Measurements from ENCODE around the gene GALNT16.
"Not testable (repeated sequence)": the region's sequence is repeated elsewhere in the genome, so short reads cannot be mapped to it uniquely, and the experiment has no call there.

GALNT16 gene

DNA sequence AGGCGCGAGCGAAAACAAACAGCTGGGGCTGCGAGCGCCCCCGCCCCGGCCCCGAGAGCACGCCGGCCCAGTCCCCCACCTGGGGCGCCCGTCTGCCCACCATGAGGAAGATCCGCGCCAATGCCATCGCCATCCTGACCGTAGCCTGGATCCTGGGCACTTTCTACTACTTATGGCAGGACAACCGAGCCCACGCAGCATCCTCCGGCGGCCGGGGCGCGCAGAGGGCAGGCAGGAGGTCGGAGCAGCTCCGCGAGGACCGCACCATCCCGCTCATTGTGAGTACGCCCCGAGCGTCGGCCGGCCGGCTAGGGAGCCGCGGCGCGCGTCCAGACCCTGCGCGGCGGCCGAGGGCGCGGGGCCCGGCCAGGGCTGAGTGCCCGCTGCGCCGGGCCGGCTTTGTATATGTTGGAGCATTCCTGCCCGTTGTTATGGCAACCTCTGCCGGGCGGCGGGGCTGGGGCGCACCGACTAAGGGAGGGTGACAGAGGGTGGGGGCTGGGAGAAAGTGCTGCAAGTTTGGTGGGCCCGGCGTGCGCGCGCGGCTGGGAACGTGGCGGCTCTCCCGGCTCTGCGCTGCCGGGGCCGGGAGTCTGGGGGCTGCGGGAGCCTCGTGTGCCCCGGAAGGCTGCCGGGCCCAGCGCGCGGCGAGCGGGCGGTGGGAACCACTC lies 367 bp downstream of the GALNT16 start:
- peak in 1 of 4 experiments; percentile 29 for DNase-seq

GRCh38 chr14:69260861-69261564 lies 1.1 kb downstream of the GALNT16 start:
- DNase-seq = peak in 2 of 4 experiments; percentile 21 to 38

DNA sequence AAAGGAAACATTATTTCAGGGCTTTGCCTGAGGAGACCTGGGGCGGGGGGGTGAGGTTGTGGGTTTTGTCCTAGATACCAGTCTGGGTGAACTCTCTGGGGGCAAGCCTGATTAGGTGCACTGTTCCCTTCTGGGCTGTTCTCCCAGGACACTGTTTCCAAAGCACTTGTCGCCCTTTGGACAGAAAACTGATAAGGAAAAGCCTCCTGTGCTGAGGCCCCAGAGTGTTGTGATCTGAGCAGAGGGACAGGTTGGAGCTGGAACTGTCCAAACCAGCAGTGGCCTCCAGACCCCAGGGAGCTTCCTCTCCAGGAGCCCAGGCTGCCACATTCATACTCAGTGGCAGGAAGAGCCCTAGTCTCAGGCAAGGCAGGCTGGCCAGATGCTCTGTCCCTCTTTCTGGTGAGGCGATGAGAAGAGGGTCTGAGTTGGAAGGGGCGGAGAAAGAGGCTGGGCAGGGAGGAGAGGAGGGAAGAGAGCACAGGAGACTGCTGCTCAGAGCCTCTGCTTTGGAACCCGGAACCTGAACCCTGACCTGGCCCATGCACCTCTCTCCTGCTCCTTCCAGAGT lies 1.9 kb downstream of the GALNT16 start:
- no peak for DNase-seq

- no peak for DNase-seq
These were observed 2.6 kb downstream of the GALNT16 start for GRCh38 chr14:69262516-69262915.

DNA sequence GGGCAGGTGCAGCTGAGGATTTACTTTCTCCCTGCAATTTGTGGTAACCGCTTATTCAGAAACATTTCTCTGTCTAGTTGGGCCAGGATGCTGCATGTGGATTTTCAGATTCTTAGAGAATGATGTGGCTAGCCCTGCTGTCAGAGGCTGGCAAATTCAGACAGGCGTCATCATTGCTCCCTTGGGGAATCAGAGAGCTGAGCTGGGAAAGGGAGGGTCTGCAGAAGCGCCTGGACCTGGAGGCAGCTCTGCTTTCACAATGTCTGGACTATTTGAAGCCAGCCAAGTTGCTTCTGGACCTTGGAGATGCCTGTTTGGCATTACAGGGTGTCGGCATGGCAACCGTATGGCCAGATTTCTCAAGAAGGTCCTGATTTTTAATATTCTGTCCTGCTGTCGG lies 3.4 kb downstream of the GALNT16 start:
- DNase-seq = no peak

GRCh38 chr14:69263771-69264170 lies 3.8 kb downstream of the GALNT16 start:
- no peak for DNase-seq

DNA sequence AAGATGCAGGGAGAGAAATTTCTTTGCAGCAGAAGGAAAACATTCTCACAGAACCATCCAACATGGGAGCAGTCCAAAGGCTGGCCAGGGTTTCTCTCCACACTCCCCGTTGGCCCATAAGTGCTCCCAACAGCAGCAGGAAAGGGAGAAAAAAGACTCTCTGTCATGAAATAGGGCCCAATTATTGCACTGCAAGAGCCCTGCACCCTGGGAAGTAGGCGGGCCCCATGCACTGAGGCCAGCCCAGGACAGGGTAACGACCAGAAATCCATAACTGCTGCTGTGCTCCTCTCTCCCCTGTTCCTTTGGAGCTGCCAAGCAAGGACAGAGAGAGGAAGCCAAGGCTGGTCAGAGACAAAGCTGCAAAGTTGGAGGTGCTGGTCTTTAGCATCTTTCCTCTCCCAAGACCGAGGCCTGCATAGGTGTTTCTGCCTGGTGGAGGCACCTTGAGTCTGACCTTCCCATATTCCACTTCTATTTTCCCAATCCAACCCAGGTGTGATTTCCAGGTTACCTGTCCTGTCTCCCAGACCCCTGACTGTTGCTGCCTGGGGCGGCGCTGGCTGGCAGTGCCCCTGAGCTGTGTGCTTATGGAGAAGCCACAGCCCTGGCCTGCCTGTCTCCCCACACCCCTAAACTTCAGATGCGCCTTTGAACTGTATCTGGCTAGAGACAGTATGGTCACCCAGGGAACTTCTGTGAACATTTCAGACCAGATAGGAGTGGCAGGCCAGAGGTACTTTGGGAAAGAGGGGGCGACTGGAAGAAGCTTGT lies 6.8 kb downstream of the GALNT16 start:
- DNase-seq = no peak

- DNase-seq = no peak
These were observed 7.5 kb downstream of the GALNT16 start for GRCh38 chr14:69267492-69267891.

DNA sequence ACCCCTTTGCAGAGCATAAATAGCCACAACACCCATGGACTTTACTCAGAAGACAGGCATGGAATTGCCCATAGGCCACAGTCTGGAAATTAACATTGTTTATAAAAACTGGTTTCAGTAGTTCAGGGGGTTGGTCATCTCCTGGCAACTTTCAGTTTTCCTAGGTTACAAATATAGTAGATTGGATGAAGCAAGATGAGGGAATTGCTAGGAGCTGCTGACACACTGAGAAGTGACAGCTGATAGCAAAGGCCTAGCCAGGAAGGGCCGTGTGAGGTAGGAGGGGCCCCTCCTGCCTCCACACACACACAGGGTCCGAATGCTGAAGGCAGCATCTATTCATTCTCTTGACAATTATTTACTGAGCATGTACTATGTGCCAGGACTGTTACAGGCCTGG lies 8.3 kb downstream of the GALNT16 start:
- DNase-seq = no peak

DNA sequence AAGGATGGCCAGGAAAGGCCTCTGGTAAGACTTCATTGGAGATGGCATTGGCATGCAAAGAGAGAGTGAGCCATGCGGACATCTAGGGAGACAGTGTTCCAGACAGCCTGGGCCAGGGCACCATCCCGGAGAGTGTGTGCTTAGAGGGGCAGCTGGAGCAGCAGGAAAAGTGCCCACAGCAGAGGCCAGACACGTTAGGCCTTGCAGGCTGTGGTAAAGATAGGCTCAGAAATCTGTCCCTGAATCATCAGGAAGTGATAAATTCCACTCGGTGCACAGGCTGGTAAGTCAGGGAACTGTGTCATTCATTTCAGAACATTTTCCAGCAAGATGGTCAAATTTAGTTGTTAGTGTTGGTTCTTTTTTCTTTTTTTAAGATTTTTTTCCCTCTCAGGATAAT lies 8.8 kb downstream of the GALNT16 start:
- DNase-seq = no peak

- no peak for DNase-seq
These were observed 9.4 kb downstream of the GALNT16 start for GRCh38 chr14:69269381-69269780.

DNA sequence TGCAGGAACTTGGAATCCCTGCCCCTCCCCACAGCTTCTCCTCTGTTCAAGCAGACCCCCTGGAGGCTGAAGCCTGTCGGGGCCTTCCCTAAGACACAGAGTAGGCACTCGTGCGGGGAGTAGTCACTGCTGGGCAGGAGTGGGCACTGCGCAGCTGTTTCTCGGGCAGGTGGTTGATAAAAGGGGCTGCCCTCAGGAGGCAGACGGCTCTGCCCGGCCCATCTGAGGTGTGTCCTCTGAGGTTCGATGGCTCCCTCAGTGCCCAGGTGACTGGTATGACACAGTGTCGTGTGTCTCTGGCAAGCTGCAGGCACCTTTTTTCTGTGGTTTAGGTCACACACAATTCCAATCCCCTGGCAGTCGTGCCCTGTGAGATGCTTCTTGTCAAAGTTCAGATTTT lies 10.1 kb downstream of the GALNT16 start:
- DNase-seq = no peak

- DNase-seq = no peak
These were observed 11.1 kb downstream of the GALNT16 start for GRCh38 chr14:69270795-69271708.

DNA sequence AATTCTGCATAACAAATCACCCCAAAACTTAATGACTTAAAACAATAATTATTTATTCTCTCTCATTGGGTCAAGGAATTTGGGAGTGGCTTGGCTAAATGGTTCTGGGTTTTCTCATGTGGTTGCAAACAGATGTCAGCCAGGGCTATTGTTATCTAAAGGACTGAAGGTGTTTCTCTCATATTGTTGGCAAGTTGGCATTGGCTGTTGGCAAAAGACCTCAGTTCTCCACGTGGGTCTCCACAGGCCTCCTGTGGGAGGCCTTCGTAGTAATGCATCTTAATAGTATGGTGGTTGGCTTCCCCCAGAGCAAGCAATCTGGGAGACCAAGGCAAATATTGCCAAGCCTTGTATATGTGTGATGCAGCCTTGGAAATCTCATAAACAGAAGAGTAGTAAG lies 14.4 kb downstream of the GALNT16 start:
- DNase-seq = no peak

- DNase-seq = no peak
These were observed 15.4 kb downstream of the GALNT16 start for GRCh38 chr14:69275331-69275730.

DNA sequence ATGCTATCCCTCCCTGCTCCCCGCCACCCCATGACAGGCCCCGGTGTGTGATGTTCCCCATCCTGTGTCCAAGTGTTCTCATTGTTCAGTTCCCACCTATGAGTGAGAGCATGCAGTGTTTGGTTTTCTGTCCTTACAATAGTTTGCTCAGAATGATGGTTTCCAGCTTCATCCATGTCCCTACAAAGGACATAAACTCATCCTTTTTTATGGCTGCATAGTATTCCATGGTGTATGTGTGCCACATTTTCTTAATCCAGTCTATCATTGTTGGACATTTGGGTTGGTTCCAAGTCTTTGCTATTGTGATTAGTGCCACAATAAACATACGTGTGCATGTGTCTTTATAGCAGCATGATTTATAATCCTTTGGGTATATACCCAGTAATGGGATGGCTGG lies 17.4 kb downstream of the GALNT16 start:
- not testable (repeated sequence) for DNase-seq

DNA sequence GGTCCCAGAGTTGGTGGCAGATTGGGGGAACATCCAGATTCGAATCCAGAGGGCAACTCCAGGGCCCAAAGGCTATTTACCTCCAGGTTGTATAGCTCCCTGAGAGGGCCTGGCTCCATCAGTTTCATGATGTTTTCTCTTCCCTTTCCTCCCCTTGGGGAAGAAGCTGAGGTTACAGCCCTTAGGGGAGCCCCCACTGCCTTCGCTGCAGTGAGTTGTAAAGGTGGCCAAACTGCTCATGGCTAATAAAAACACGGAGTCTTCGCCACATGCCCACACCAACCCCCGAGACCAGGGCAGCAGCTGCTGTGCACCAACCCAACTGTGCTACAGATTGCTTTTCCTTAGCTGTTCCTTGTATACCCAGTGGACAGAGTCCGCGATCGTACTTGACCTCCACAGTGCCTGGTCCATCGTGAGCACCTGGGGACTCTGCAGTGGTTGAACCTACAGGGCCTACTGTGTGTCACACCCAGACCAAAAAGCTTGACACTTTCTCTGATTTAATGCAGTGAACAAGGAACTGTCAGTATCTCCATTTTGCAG lies 20.9 kb downstream of the GALNT16 start:
- no peak for DNase-seq

DNA sequence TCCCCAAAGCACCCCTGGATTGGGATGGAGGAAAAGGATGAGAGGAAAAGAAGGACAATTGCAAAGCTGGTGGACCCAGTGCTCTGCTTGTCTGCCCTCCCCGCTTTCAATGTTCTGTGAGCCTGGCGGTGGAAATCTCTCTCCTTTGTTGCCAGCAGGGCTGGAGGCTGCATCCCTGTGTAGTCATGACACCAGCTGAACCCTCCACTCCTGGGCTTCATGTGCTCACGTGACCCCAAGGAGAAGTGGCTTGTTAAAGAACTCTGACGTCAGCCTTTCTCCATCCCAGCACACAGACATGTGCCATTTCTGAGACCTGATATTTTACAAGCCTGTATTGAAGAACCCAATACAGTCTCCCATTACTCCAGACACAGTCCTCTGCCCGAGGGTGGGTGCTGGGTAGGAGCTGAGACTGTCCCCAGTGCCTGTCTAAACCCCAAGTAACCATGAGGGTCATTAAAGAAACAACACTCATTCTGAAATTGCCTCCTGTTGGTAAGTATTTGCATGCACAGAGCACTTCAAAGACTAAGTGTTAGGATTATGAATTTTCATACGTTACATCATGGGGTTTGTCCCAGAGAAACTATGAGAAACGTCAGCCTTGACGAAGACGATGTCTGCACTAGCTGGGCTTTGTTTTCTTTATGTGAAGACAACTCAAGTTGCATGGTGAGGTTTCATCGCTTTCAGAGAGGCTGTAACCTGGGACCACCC lies 21.7 kb downstream of the GALNT16 start:
- DNase-seq = peak in 3 of 4 experiments; percentile 25 to 40 (median 28)

DNA sequence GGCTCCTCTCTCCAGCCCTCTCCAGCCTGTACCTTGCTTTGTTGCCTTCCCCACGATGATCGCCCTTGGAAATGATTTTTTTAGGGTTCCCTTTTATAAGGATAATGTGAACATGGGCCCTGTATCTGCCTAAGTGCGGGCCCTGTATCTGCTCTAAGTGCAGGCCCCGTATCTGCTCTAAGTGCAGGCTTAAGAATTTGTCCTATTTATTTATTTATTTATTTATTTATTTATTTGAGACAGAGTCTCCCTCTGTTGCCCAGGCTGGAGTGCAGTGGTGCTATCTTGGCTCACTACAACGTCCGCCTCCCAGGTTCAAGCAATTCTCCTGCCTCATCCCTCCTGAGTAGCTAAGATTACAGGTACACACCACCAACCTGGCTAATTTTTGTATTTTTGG lies 22.5 kb downstream of the GALNT16 start:
- no peak for DNase-seq

DNA sequence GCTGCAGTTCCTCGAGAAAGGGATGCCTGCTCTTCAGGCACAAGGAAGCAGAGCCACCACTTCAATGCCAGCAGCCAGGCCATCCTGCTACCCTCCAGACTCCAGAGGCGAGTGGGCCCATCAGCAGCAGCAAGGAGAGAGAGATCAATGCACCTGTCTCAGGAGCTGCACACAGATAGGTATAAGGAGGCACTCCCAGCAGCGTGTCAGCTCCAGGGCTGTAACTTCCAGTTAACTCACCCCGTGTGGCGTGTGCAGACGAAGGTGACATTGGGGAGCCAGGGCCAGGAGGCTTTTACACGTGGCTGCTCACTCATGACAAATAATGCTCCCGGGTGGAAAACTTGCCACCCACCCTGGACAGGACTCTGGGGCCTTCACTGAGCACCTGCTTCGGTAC lies 24.2 kb downstream of the GALNT16 start:
- DNase-seq = no peak

GRCh38 chr14:69285661-69286255 lies 25.8 kb downstream of the GALNT16 start:
- no peak for DNase-seq

All from suppressor macrophage (primary cell).